SK-N-SH (cell line): ENCODE data around the gene IGFBP7.

Experiments
- ELF1 ChIP-seq: IDR thresholded peaks from 2 replicates; pipeline ENCODE4 v1.4.0; 2012
- MEF2A ChIP-seq: IDR thresholded peaks from 2 replicates; pipeline ENCODE4 v1.4.0; 2012; ENCODE audit warnings: low read depth, borderline replicate concordance
- POLR2AphosphoS5 ChIP-seq: IDR thresholded peaks from 2 replicates; pipeline ENCODE4 v1.6.1; 2012; ENCODE audit warnings: low read depth, low read length
- RFX5 ChIP-seq: IDR thresholded peaks from 2 replicates; pipeline ENCODE4 v1.6.1; 2012; ENCODE audit warnings: mild to moderate bottlenecking, improper control_type of control experiment, low read length
- SIN3A ChIP-seq: IDR thresholded peaks from 2 replicates; pipeline ENCODE4 v1.6.1; 2012; ENCODE audit warnings: low read depth, mild to moderate bottlenecking, low read length, moderate library complexity, borderline replicate concordance
- TAF1 ChIP-seq: IDR thresholded peaks from 2 replicates; pipeline ENCODE4 v1.6.1; 2012; ENCODE audit warnings: low read depth, mild to moderate bottlenecking, low read length, moderate library complexity, borderline replicate concordance
- TF ChIP-seq, protein P1 (sequence below): fragments of 200-600 bp; sonication (generic); IDR thresholded peaks from 2 replicates; pipeline ENCODE4 v1.6.1; 2017; ENCODE audit warnings: antibody characterized with exemption, mild to moderate bottlenecking, moderate library complexity
- TF ChIP-seq, protein P2 (sequence below): IDR thresholded peaks from 2 replicates; pipeline ENCODE4 v1.4.0; 2012; ENCODE audit warnings: low read depth, borderline replicate concordance
- TF ChIP-seq, protein P3 (sequence below): IDR thresholded peaks from 2 replicates; pipeline ENCODE4 v1.4.0; 2012; ENCODE audit warnings: low read depth
- TF ChIP-seq, protein P4 (sequence below): fragments of 150-350 bp; IDR thresholded peaks from 2 replicates; pipeline ENCODE4 v1.6.1; 2017; ENCODE audit warnings: antibody characterized with exemption, low read length, low read depth, borderline replicate concordance
- TF ChIP-seq, protein P5 (sequence below): IDR thresholded peaks from 2 replicates; pipeline ENCODE4 v1.6.1; 2012; ENCODE audit warnings: mild to moderate bottlenecking, low read depth, low read length, moderate library complexity

GRCh38 chr4:57081651-57082621, 28.2 kb downstream of the IGFBP7 start:
- TF ChIP-seq, protein P1, sequence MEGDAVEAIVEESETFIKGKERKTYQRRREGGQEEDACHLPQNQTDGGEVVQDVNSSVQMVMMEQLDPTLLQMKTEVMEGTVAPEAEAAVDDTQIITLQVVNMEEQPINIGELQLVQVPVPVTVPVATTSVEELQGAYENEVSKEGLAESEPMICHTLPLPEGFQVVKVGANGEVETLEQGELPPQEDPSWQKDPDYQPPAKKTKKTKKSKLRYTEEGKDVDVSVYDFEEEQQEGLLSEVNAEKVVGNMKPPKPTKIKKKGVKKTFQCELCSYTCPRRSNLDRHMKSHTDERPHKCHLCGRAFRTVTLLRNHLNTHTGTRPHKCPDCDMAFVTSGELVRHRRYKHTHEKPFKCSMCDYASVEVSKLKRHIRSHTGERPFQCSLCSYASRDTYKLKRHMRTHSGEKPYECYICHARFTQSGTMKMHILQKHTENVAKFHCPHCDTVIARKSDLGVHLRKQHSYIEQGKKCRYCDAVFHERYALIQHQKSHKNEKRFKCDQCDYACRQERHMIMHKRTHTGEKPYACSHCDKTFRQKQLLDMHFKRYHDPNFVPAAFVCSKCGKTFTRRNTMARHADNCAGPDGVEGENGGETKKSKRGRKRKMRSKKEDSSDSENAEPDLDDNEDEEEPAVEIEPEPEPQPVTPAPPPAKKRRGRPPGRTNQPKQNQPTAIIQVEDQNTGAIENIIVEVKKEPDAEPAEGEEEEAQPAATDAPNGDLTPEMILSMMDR, result no peak
- no peak for TF ChIP-seq ELF1
- TF ChIP-seq, protein P2, sequence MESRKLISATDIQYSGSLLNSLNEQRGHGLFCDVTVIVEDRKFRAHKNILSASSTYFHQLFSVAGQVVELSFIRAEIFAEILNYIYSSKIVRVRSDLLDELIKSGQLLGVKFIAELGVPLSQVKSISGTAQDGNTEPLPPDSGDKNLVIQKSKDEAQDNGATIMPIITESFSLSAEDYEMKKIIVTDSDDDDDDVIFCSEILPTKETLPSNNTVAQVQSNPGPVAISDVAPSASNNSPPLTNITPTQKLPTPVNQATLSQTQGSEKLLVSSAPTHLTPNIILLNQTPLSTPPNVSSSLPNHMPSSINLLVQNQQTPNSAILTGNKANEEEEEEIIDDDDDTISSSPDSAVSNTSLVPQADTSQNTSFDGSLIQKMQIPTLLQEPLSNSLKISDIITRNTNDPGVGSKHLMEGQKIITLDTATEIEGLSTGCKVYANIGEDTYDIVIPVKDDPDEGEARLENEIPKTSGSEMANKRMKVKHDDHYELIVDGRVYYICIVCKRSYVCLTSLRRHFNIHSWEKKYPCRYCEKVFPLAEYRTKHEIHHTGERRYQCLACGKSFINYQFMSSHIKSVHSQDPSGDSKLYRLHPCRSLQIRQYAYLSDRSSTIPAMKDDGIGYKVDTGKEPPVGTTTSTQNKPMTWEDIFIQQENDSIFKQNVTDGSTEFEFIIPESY, result no peak
- no peak for TF ChIP-seq TAF1
- TF ChIP-seq, protein P3, sequence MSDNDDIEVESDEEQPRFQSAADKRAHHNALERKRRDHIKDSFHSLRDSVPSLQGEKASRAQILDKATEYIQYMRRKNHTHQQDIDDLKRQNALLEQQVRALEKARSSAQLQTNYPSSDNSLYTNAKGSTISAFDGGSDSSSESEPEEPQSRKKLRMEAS, result no peak
- TF ChIP-seq, protein P4, sequence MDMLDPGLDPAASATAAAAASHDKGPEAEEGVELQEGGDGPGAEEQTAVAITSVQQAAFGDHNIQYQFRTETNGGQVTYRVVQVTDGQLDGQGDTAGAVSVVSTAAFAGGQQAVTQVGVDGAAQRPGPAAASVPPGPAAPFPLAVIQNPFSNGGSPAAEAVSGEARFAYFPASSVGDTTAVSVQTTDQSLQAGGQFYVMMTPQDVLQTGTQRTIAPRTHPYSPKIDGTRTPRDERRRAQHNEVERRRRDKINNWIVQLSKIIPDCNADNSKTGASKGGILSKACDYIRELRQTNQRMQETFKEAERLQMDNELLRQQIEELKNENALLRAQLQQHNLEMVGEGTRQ, result no peak
- TF ChIP-seq, protein P5, sequence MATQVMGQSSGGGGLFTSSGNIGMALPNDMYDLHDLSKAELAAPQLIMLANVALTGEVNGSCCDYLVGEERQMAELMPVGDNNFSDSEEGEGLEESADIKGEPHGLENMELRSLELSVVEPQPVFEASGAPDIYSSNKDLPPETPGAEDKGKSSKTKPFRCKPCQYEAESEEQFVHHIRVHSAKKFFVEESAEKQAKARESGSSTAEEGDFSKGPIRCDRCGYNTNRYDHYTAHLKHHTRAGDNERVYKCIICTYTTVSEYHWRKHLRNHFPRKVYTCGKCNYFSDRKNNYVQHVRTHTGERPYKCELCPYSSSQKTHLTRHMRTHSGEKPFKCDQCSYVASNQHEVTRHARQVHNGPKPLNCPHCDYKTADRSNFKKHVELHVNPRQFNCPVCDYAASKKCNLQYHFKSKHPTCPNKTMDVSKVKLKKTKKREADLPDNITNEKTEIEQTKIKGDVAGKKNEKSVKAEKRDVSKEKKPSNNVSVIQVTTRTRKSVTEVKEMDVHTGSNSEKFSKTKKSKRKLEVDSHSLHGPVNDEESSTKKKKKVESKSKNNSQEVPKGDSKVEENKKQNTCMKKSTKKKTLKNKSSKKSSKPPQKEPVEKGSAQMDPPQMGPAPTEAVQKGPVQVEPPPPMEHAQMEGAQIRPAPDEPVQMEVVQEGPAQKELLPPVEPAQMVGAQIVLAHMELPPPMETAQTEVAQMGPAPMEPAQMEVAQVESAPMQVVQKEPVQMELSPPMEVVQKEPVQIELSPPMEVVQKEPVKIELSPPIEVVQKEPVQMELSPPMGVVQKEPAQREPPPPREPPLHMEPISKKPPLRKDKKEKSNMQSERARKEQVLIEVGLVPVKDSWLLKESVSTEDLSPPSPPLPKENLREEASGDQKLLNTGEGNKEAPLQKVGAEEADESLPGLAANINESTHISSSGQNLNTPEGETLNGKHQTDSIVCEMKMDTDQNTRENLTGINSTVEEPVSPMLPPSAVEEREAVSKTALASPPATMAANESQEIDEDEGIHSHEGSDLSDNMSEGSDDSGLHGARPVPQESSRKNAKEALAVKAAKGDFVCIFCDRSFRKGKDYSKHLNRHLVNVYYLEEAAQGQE, result no peak
- no peak for TF ChIP-seq POLR2AphosphoS5
- no peak for TF ChIP-seq SIN3A
- TF ChIP-seq RFX5, result no peak
- no peak for TF ChIP-seq MEF2A
